ENCODE results near the gene BICDL2. TPM values are rescaled to one million over a fixed set of nuclear protein-coding genes. Genes with fewer than 3 reads are reported as not detected.

The BICDL2 gene
- total RNA-seq, 1 experiment from 2014 or later = not detected

- CTCF ChIA-PET = no interaction called here
- Histone ChIP-seq H3K9me3 (ENCODE audit: low read depth, low read length, poor library complexity, severe bottlenecking) (no peaks in the 10 kb centered on the region), H3K4me3 (ENCODE audit: low read depth, low read length, poor library complexity, severe bottlenecking) (no peak overlapping the region), H3K27ac (ENCODE audit: low read depth, low read length, poor library complexity, severe bottlenecking) (no peak overlapping the region), H3K4me1 (ENCODE audit: insufficient read depth, low read length, poor library complexity, severe bottlenecking) (no peaks in the 10 kb centered on the region), H3K27me3 (replicated peaks; ENCODE audit: insufficient read depth, low read depth, low read length, poor library complexity) (peaks cover 57% of the 10 kb centered on the region), H3K36me3 (ENCODE audit: insufficient read depth, low read length, poor library complexity, severe bottlenecking) (no peaks in the 10 kb centered on the region)
- no TSS peak for BruUV-seq (replicated peaks)
- no peak for DNase-seq (ENCODE audit: low spot score)
- POLR2A ChIA-PET (ENCODE audit: low non-redundant PET) = no interaction called here
- TF ChIP-seq, protein P1, sequence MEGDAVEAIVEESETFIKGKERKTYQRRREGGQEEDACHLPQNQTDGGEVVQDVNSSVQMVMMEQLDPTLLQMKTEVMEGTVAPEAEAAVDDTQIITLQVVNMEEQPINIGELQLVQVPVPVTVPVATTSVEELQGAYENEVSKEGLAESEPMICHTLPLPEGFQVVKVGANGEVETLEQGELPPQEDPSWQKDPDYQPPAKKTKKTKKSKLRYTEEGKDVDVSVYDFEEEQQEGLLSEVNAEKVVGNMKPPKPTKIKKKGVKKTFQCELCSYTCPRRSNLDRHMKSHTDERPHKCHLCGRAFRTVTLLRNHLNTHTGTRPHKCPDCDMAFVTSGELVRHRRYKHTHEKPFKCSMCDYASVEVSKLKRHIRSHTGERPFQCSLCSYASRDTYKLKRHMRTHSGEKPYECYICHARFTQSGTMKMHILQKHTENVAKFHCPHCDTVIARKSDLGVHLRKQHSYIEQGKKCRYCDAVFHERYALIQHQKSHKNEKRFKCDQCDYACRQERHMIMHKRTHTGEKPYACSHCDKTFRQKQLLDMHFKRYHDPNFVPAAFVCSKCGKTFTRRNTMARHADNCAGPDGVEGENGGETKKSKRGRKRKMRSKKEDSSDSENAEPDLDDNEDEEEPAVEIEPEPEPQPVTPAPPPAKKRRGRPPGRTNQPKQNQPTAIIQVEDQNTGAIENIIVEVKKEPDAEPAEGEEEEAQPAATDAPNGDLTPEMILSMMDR (conservative IDR thresholded peaks at IDR 0.05; ENCODE audit: low read depth, low read length) = no peak
- no peak for TF ChIP-seq EZH2 (IDR thresholded peaks at IDR 0.05; ENCODE audit: borderline replicate concordance, low read depth, low read length, poor library complexity, severe bottlenecking)
- intact Hi-C loops (cut with micrococcal nuclease; ENCODE audit: unreplicated experiment) = no loop called here
Observed at GRCh38 chr16:2999929-3000328, 36.8 kb downstream of the BICDL2 start.

GRCh38 chr16:2996298-2996697 is 40.4 kb downstream of the BICDL2 start:
- H3K9me3 ChIP-seq (ENCODE audit: low read depth, low read length, poor library complexity, severe bottlenecking) = no peaks in the 10 kb centered on the region
- no peaks in the 10 kb centered on the region for H3K36me3 ChIP-seq (ENCODE audit: insufficient read depth, low read length, poor library complexity, severe bottlenecking)
- H3K4me1 ChIP-seq (ENCODE audit: insufficient read depth, low read length, poor library complexity, severe bottlenecking) = no peaks in the 10 kb centered on the region
- no peak for DNase-seq (ENCODE audit: low spot score)
- no peak overlapping the region for H3K27ac ChIP-seq (ENCODE audit: low read depth, low read length, poor library complexity, severe bottlenecking)
- no peak overlapping the region for H3K4me3 ChIP-seq (ENCODE audit: low read depth, low read length, poor library complexity, severe bottlenecking)
- no peak for TF ChIP-seq EZH2 (IDR thresholded peaks at IDR 0.05; ENCODE audit: borderline replicate concordance, low read depth, low read length, poor library complexity, severe bottlenecking)
- TF ChIP-seq, protein P1 (conservative IDR thresholded peaks at IDR 0.05; ENCODE audit: low read depth, low read length) = no peak
- BruUV-seq (replicated peaks) = no TSS peak
- ChIA-PET POLR2A (ENCODE audit: low non-redundant PET) (no interaction called here), CTCF (no interaction called here)
- H3K27me3 ChIP-seq (replicated peaks; ENCODE audit: insufficient read depth, low read depth, low read length, poor library complexity) = peaks cover 46% of the 10 kb centered on the region
- intact Hi-C loops (cut with micrococcal nuclease; ENCODE audit: unreplicated experiment) = no loop called here

GRCh38 chr16:2992383-2993081 is 44.2 kb downstream of the BICDL2 start:
- TF ChIP-seq EZH2 (IDR thresholded peaks at IDR 0.05; ENCODE audit: borderline replicate concordance, low read depth, low read length, poor library complexity, severe bottlenecking) = no peak
- TF ChIP-seq, protein P1 (conservative IDR thresholded peaks at IDR 0.05; ENCODE audit: low read depth, low read length) = no peak
- intact Hi-C loops (cut with micrococcal nuclease; ENCODE audit: unreplicated experiment) = no loop called here
- Histone ChIP-seq H3K36me3 (ENCODE audit: insufficient read depth, low read length, poor library complexity, severe bottlenecking) (no peaks in the 10 kb centered on the region), H3K27ac (ENCODE audit: low read depth, low read length, poor library complexity, severe bottlenecking) (no peak overlapping the region), H3K4me1 (ENCODE audit: insufficient read depth, low read length, poor library complexity, severe bottlenecking) (no peaks in the 10 kb centered on the region), H3K9me3 (ENCODE audit: low read depth, low read length, poor library complexity, severe bottlenecking) (no peaks in the 10 kb centered on the region), H3K4me3 (ENCODE audit: low read depth, low read length, poor library complexity, severe bottlenecking) (no peak overlapping the region), H3K27me3 (replicated peaks; ENCODE audit: insufficient read depth, low read depth, low read length, poor library complexity) (peaks cover 16% of the 10 kb centered on the region)
- no TSS peak for BruUV-seq (replicated peaks)
- POLR2A ChIA-PET (ENCODE audit: low non-redundant PET) = interaction anchor here (0.5 to 0.6 kb wide), 2 partner anchors 120 to 316 kb away, joined by 3 to 4 read pairs; no protein-coding TSS in a partner anchor
- CTCF ChIA-PET = no interaction called here
- no peak for DNase-seq (ENCODE audit: low spot score)

Data from A673 (cell line).